ENCODE data around the gene DYRK1B. TPM values are rescaled to one million over a fixed set of nuclear protein-coding genes. Genes with fewer than 3 reads are reported as not detected.
A peak's percentile ranks its signal among the peaks of the same experiment; 100 is the strongest.

The DYRK1B gene
- total RNA-seq, 1 experiment from 2014 or later: 39.5 TPM

GRCh38 chr19:39796000-39796498 lies 37.9 kb downstream of the DYRK1B start:
- Histone ChIP-seq H3K27me3 (ENCODE audit: insufficient read depth, low read depth) (peaks cover 9% of the 10 kb centered on the region; the same call in 1 of the 2 replicates), H3F3A (ENCODE audit: insufficient read depth, low read depth) (0 out of 2 replicates have a peak, but pooled peaks cover 4% of the 10 kb centered on the region), H2AFZ (no peak overlapping the region), H3K4me3 (no peak overlapping the region), H3K9me2 (ENCODE audit: insufficient read depth) (no peaks in the 10 kb centered on the region), H3K79me2 (ENCODE audit: low read depth) (no peaks in the 10 kb centered on the region), H3K4me1 (replicated peaks; ENCODE audit: insufficient read depth) (no peaks in the 10 kb centered on the region), H3K27ac (no peak overlapping the region), H4K20me1 (ENCODE audit: insufficient read depth) (no peaks in the 10 kb centered on the region), H3K4me2 (no peak overlapping the region), H3K36me3 (ENCODE audit: low read depth) (no peaks in the 10 kb centered on the region), H3K9me3 (ENCODE audit: insufficient read depth, low read depth) (no peaks in the 10 kb centered on the region)
- TF ChIP-seq EZH2 (IDR thresholded peaks at IDR 0.05; ENCODE audit: low read depth): no peak
- TF ChIP-seq, protein P1, sequence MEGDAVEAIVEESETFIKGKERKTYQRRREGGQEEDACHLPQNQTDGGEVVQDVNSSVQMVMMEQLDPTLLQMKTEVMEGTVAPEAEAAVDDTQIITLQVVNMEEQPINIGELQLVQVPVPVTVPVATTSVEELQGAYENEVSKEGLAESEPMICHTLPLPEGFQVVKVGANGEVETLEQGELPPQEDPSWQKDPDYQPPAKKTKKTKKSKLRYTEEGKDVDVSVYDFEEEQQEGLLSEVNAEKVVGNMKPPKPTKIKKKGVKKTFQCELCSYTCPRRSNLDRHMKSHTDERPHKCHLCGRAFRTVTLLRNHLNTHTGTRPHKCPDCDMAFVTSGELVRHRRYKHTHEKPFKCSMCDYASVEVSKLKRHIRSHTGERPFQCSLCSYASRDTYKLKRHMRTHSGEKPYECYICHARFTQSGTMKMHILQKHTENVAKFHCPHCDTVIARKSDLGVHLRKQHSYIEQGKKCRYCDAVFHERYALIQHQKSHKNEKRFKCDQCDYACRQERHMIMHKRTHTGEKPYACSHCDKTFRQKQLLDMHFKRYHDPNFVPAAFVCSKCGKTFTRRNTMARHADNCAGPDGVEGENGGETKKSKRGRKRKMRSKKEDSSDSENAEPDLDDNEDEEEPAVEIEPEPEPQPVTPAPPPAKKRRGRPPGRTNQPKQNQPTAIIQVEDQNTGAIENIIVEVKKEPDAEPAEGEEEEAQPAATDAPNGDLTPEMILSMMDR (conservative IDR thresholded peaks at IDR 0.05): no peak
- ChIA-PET POLR2A (ENCODE audit: unreplicated experiment) (no interaction called here), CTCF (interaction anchor here (0.6 to 0.7 kb wide), 2 partner anchors 321 to 839 kb away, joined by 5 to 6 read pairs; no protein-coding TSS in a partner anchor)
- intact Hi-C loops (cut with micrococcal nuclease; ENCODE audit: unreplicated experiment): loop anchor here (10.0 kb wide), 1 partner anchor 349 kb away; no protein-coding TSS in a partner anchor
- no peak for DNase-seq
- no TSS peak for BruUV-seq (replicated peaks)

DNA sequence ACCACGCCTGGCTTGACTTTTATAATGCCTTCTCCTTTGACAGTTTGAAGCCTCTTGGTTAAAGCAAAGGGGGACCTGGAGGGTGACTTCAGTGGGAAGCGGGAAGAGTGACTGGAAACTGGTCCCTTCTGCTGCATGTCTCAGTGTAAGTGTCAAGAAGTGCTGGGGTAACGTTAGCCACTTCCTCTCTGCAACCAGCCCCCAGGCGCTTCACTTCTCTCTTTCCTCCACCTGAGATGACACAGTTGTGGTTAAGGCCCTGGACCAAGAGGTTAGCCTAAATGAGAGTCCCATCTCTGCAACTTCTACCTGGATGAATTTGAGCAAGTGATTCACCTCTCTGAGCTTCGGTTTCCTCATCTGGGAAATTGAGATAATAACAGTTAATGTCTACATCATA lies 39.0 kb downstream of the DYRK1B start:
- Histone ChIP-seq H3K4me3 (no peak overlapping the region), H3K9me2 (ENCODE audit: insufficient read depth) (no peaks in the 10 kb centered on the region), H3K27me3 (ENCODE audit: insufficient read depth, low read depth) (peaks cover 9% of the 10 kb centered on the region; the same call in 1 of the 2 replicates), H2AFZ (no peak overlapping the region), H4K20me1 (ENCODE audit: insufficient read depth) (no peaks in the 10 kb centered on the region), H3K36me3 (ENCODE audit: low read depth) (no peaks in the 10 kb centered on the region), H3K4me2 (no peak overlapping the region), H3K79me2 (ENCODE audit: low read depth) (no peaks in the 10 kb centered on the region), H3F3A (ENCODE audit: insufficient read depth, low read depth) (0 out of 2 replicates have a peak, but pooled peaks cover 4% of the 10 kb centered on the region), H3K27ac (no peak overlapping the region), H3K4me1 (replicated peaks; ENCODE audit: insufficient read depth) (no peaks in the 10 kb centered on the region), H3K9me3 (ENCODE audit: insufficient read depth, low read depth) (no peaks in the 10 kb centered on the region)
- TF ChIP-seq EZH2 (IDR thresholded peaks at IDR 0.05; ENCODE audit: low read depth): no peak
- TF ChIP-seq, protein P1 (conservative IDR thresholded peaks at IDR 0.05): no peak
- POLR2A ChIA-PET (ENCODE audit: unreplicated experiment): no interaction called here
- intact Hi-C loops (cut with micrococcal nuclease; ENCODE audit: unreplicated experiment): loop anchor here (10.0 kb wide), 1 partner anchor 350 kb away; no protein-coding TSS in a partner anchor
- no peak for DNase-seq
- CTCF ChIA-PET: no interaction called here
- BruUV-seq (replicated peaks): no TSS peak

DNA sequence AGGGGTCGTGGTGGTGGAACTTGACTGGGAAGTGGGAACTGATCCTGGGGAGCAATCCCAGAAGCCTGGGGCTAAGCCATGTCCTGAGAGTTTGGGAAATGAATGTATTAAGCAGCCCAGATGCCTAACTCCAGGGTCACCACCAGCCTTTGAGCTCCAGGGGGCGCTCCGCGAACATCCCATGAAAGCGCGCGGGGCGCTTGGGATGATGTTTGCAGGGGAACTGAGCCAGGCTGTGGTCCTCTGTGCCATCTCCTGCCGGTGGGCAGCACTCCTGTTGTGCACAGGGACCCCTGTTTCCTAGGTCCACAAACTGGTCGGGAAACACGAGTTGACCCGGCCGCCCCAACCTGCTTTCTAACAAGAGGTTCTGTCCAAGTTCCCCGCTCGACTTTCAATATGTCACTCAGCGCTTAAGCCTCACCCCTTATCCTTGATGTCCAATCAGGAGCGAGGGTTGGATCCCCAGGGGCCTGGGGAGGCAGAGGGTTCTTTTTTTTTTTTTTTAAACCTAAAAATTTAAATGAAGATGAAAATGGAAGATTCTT lies 40.9 kb downstream of the DYRK1B start:
- Histone ChIP-seq H3K36me3 (ENCODE audit: low read depth) (no peaks in the 10 kb centered on the region), H3K9me2 (ENCODE audit: insufficient read depth) (no peaks in the 10 kb centered on the region), H3K4me1 (replicated peaks; ENCODE audit: insufficient read depth) (no peaks in the 10 kb centered on the region), H3K4me3 (no peak overlapping the region), H2AFZ (no peak overlapping the region), H4K20me1 (ENCODE audit: insufficient read depth) (no peaks in the 10 kb centered on the region), H3K27me3 (ENCODE audit: insufficient read depth, low read depth) (peaks cover 9% of the 10 kb centered on the region), H3K4me2 (no peak overlapping the region), H3K27ac (no peak overlapping the region), H3K79me2 (ENCODE audit: low read depth) (no peaks in the 10 kb centered on the region), H3F3A (ENCODE audit: insufficient read depth, low read depth) (no peaks in the 10 kb centered on the region), H3K9me3 (ENCODE audit: insufficient read depth, low read depth) (no peaks in the 10 kb centered on the region)
- intact Hi-C loops (cut with micrococcal nuclease; ENCODE audit: unreplicated experiment): loop anchor here (10.0 kb wide), 1 partner anchor 352 kb away; no protein-coding TSS in a partner anchor
- POLR2A ChIA-PET (ENCODE audit: unreplicated experiment): interaction anchor here (0.6 kb wide), 2 partner anchors 251 to 588 kb away, joined by 3 to 4 read pairs; no protein-coding TSS in a partner anchor
- CTCF ChIA-PET: interaction anchor here (0.6 to 1.4 kb wide), 5 partner anchors 50 to 555 kb away, joined by 3 to 22 read pairs (median 5); partner anchors contain the start of genes C19orf47, PLD3 and PSMC4
- peak in 1 of 2 experiments; percentile 66 for DNase-seq
- TF ChIP-seq, protein P1 (conservative IDR thresholded peaks at IDR 0.05): peak; percentile 85
- TF ChIP-seq EZH2 (IDR thresholded peaks at IDR 0.05; ENCODE audit: low read depth): no peak
- no TSS peak for BruUV-seq (replicated peaks)

All from PC-9 (cell line).